Fibroblast of peridontal ligament (primary cell): ENCODE results near the gene TSSK2.
"Not testable (repeated sequence)": the region's sequence is repeated elsewhere in the genome, so short reads cannot be mapped to it uniquely, and the experiment has no call there.

Experiments
- DNase-seq: peaks from one replicate; pipeline ENCODE4 v3.0.0-alpha.2; 2010; ENCODE audit errors: extremely low read depth

The TSSK2 gene

DNA sequence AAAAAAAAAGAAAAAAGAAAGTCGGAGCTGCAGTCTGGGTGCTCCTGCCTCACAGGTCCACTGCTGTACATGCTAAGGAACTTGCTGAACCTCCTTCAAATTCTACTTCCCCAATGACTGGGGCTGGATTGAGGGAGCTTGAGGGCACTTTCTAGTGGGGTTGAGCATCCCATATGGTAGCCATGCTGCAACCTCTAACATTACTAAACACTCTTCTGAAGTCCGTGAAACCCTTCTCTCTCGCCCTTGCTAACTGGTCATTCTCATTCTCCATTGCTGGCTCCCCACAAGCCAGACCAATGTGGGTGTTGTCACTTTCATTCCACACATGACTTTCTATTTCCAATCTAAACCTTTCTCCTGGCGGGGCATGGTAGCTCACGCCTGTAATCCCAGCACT is 12.1 kb downstream of the TSSK2 start:
- DNase-seq = no peak

DNA sequence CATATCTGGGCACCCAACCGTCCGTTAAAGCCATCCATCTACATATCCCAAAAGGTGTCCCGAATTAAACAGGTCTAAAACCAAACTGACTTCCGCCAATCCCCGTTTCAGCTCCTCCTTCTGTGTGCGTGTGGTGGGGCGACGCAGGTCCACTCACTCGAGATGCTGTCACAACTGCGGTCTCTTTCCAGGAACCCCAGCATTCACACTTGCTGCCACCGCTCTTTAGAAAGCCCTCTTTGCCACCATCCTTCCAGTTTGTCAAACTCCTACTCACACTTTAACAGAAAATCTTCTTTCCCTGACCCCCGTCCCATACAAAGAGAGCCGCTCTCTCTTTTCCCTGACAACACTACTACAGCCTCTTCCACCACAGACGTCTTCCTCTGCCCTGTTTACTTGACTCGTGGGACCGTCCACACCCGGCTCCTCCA is 12.9 kb downstream of the TSSK2 start:
- peak; percentile 8 for DNase-seq

DNA sequence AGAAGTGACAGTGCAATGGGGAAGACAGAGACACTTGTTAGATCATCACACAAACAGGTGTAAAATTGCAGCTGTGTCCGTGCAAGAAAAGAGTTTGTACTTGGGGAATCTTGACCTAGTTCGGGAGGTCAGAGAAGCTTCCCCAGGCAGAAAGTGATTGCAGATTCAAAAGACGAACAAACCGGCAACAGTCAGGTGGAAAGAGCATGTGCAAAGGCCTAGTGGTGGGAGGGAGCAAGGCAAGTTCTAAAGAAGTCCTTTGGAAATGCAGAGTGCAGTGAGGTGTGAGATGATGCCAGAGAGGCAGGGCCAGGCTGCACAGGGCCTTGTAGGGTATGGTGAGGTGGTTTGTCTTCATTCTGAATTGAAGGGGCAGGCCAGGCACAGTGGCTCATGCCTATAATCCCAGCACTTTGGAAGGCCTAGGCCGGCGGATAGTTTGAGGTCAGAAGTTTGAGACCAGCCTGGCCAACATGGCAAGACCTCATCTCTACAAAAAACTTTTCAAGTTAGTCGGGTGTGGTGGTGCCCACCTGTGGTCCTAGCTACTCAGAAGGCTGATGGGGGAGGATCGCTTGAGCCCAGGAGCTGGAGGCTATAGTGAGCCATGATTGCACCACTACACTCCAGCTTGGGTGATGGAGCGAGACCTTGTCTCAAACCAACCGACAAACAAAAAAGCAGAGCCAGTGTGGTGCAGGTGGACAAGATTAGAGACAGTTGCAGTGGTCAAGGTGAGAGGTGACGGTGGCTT is 15.3 kb downstream of the TSSK2 start:
- DNase-seq = no peak

DNA sequence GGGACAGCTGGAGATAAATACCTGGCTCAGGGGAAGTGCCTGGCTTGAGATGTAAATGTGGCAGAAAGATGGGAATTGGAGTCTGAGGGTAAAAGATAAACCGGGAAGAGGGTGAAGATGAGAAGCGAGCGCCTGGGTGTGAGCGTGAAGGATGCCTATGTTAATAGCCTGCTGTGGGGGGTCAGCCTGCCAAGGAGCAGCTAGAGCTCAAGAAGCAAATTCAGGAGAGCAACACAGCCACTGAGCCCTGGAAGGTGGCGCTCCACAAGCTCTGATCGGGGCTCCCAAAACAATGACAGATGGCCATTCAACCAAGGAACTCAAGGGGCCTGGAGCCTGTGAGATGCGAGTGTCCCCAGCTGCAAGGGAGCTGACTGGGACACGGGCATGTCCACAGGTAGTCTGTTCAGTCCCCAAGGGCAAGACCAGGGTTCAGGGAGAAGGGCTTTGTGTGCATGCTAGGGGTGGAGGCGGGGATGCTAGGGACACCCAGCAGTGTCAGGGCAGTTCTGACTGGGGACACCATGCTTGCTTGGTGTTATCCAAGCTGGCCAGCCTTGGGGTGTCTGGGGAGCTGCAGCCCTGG is 16.2 kb downstream of the TSSK2 start:
- no peak for DNase-seq

DNA sequence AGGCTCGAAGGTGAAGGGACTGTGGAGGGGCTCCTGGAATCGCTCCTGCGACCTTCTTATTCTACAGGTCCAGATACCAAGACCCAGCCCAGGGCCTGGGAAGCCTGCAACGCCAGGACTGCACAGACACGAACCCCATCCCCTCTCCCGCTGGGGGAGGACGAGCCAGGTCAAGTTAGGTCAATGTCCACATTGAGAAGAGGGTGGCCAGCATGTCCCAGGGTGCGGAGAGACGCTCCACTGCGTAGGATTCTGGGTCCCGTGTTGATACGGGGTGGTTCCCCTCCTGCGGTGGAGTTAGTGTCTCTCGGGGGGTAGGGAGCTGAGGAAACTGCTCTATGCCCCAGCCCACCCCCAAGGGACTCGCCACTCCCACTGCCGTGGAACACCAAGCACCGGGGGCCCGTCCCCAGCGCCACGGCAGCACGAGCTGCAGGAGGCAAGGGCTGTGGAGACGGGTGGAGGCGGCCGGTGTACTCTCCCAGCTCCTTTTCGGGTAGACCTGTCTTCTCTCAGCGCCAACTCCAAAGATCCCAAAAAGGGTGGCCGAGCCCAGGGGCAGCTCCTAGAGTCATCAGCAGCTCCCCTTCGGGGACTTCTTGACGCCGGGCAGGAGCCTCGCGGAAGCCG is 17.4 kb downstream of the TSSK2 start:
- DNase-seq = no peak

DNA sequence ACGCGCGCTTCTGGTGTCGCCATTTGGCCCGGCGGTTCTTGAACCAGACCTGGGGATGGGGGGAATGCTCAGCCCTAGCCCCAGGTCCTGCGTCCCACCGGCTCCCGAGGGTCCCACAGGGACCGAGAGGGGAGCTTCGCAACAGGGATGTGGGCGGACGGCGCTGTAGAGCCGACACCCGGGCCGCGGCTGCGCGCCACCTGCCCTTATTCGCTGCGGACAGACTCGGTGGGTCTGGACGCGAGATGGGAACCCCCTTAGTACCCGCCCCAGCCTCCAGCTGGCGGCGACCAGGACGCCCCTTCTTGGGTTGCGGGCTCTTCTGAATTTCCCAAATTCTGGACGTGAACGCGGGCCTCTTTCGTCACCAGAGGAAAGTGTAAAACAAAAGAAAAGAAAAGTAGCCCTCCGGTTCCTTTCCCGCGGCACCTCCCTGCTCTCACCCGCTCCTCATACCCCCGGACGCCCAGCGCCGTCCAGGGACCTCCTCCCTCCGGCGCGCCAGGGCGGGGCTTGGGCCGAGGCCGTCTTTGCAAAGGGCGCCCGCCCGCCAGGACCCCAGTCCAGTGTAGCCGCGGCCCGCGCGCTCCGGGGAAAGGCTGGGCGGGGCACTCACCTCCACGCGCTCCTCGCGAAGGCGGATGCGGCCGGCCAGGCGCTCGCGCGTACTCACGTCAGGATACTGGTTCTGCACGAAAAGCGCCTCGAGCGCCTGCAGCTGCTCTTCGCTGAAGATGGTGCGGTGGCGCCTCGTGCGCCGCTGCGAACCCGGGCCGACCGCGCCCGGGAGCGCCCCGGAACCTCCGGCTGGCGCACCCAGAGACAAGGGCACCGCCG is 18.2 kb downstream of the TSSK2 start:
- no peak for DNase-seq

DNA sequence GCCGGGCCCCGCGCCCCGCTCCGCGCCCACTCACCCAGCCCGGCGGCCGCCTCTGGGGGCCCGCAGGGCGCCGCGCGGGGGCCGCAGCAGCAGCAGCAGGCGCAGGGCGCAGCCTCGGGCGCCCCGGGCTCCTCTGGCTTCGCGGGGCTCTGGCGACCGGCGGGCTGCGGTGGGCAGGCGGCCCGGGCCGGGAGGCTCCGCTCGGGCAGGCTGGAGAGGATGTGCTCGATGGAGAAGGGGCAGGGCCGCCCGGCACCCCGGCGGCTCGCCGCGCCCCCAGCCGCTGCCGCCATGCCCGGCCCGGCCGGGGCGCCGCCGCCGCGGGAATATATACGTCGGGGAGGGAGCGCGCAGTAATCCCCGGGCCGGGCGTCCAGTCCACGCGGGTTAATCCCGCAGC is 18.9 kb downstream of the TSSK2 start, which contains the start of gene GSC2:
GSC2 (minus strand) TSS at position 302 of the 400 bp plus-strand sequence; CDS start at position 293, 9 bp downstream.
- DNase-seq = no peak

DNA sequence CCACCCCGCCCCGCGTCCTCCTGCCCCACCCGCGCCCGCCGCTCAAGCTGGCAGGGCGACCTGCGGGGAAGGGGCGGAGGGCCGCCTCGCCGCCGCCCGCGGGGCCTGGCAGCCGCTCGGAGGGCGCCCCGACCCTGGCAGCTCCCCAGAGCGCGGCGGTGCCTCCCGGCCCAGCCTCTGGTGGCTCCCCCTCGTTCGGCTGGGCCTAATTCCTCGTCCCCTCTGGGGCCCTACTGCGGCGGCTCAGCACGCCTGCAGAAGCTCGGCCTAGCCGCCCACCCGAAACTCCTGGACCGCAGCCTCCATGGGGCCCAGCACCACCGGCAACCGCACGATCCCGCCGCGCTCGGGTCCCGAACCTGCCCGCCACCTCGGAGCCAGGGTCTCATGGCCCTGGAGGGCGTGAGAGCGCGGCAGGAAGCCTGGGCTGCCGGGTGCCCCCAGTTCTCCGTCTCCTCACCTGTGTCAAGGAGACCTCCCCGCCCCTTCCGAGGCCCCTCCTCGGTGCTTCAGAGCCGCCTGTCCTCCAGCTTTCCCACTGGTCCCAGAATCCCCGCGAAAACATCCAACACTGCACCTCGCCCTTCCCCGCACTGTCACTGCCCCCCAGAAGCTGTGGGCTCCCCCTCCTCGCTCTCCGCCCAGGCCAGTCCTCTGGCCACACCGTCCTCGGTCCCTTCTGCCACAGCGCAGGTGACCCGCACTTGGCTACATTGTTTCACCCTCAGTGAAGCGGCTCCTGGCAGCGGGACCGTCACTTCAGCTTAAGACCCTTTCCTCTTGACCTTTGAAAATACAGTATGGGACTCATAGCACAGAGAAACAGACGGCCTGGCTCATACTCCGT is 19.6 kb downstream of the TSSK2 start:
- no peak for DNase-seq

DNA sequence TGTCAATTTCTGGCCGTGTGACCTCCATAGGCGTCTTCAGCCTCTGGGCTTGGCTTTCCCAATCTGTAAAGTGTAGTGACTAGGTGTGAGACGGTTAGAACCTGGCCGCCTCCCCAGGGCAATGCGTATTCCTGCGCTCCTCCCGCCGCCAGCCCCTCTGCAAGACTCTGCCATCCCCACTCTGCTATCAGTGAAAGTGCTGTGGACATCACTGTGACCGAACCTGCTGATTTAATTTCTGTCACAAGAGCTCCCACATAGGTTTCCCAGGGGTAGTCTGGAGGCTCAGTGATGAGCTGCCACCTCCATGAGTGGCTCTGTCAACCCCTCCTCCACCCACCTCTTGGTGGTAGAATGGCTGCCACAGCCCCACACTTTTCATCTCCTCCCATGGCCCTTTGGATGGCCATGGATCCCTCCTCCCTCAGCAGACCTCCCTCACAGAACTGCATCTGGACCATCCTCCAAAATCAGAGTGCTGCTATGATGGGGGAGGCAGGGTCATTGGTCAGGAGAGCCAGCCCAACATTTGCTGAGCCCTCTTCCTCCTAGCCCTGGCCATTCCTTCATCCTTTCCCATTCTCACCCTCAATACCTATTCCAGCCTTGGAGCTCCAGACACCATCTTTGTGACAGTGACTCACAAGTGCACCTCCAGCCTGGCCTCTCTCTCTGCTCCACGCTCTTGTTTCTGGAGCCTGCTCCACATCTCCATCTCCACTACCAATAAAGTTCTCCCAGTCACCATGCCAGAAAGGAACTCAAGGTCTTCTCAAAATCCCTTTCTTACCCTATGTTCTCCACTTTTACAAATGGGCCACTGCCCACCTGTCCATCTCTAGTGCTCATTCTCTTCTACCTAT is 20.5 kb downstream of the TSSK2 start:
- DNase-seq = no peak

DNA sequence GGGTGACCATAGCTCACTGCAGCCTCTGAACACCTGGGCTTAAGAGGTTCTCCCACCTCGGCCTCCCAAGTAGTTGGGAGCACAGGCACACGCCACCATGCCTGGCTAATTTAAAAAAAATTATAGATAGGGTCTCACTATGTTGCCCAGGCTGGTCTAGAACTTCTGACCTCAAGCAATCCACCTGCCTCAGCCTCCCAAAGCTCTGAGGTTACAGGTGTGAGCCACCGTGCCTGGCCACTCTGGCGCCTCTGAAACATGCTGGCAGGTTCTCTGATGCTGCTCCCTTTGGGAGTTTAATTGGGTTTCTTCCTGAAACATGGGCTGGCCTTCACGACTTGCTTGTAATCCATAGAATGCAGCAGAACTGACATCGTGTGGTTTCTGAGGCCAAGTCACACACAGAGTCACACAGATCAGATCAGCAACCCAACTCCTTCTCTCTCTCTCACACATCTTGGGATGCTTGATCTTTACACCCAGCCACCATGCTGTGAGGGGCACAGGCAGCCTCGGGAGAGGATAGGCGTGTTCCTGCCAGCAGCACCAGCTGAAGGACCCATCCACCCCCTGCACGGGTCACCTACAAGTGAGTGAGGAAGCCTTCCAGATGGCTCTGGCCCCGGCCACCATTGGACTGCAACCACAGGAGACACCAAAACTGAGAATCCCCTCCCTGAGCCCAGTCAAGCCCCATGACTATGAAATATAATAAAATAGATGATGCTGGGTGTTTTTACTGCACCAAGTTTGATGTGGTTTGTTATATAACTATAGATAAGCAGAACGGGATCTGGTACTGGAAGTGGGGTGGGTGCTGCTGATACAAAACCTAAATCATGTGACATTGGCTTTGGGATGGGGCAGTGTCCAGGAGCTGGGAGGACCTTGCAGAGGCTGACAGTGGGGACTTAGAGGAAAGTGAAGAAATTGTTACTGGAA is 22.1 kb downstream of the TSSK2 start:
- no peak for DNase-seq

DNA sequence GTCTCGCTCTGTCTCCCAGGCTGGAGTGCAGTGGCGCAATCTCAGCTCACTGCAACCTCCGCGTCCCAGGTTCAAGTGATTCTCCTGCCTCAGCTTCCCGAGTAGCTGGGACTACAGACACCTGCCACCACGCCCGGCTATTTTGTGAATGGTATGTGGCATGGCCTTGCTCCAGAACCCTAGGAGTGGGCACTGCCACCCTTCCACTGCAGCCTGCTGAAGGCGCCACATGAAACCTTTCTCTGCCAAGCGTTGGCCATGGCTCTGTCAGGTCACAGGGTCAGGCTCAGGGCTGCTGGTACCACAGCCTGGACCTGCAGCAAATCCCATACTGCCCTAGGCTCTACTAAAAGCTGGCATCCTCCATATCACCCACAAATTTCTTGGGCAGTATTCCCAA is 25.0 kb downstream of the TSSK2 start:
- not testable (repeated sequence) for DNase-seq

DNA sequence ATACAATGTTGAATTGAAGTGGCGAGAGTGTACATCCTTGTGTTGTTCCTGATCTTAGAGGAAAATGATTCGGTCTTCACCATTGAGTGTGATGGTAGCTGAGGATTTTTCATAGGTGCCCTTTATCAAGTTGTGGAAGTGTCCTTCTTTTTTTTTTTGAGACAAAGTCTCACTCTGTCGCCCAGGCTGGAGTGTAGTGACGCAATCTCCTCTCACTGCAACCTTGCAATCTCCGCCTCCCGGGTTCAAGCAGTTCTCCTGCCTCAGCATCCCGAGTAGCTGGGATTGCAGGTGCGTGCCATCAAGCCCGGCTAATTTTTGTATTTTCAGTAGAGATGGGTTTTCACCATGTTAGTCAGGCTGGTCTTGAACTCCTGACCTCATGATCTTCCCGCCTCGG is 27.5 kb downstream of the TSSK2 start:
- DNase-seq = not testable (repeated sequence)

DNA sequence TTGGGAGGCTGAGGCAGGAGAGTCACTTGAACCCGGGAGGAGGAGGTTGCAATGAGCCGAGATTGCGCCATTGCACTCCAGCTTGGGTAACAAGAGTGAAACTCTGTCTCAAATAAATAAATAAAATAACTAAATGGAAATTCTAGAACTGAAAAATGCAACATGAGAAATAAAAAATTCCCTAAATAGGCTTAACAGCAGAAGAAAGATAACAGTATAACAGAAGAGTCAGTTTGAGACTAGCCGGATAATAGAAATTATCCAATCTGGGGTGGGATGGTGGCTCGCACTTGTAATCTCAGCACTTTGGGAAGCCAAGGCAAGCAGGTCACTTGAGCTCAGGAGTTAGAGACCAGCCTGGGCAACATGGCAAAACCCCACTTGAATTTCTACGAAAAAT is 33.3 kb downstream of the TSSK2 start:
- no peak for DNase-seq

DNA sequence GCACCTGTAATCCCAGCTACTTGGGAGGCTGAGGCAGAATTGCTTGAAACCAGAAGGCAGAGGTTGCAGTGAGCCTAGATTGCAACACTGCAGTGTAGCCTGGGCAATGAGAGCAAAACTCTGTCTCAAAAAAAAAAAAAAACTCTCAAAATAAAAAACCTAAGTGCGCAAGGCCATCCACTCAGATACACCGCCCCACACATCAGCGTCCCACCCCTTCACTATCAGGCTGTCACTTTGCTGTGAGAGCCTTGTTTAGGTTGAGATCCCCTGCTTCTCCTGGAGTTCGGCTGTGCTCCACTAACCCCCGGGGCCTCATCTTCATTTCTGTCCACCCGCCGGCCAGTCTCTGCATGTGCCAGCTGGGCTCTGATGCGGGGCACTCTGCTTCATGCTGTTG is 35.3 kb downstream of the TSSK2 start:
- DNase-seq = no peak

DNA sequence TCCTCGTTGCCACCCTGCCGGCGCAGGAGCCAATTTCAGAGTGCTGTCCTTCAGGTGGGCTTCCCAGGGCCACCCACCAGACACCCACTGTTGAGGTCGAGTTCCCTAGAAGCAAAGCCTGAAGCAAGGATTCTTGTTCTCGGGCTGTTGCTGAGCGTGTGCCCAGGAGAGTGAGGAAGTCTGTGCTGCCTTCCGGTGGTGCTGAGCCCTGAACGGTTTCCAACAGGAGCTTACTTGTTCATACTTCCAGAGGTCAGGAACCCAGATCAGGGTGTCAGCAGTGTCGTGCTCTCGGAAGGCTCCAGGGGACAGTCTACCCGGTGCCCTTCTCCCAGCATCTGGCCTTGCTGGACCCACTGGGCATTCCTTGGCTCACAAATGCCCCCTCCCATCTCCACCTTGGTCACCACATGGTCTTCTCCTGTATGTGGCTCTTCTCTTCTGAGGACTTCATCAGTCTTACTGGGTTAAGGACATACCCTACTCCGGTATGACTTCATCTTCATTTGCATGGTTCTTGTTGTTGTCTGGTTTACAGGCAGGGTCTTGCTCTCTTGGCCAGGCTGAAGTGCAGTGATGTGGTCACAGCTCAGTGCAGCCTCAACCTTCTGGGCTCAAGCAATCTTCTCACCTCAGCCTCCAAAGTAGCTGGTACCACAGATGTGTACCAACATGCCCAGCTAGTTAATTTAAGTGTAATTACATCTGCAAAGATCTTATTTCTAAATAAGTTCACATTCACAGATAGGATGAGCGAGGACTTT is 36.2 kb downstream of the TSSK2 start:
- no peak for DNase-seq

DNA sequence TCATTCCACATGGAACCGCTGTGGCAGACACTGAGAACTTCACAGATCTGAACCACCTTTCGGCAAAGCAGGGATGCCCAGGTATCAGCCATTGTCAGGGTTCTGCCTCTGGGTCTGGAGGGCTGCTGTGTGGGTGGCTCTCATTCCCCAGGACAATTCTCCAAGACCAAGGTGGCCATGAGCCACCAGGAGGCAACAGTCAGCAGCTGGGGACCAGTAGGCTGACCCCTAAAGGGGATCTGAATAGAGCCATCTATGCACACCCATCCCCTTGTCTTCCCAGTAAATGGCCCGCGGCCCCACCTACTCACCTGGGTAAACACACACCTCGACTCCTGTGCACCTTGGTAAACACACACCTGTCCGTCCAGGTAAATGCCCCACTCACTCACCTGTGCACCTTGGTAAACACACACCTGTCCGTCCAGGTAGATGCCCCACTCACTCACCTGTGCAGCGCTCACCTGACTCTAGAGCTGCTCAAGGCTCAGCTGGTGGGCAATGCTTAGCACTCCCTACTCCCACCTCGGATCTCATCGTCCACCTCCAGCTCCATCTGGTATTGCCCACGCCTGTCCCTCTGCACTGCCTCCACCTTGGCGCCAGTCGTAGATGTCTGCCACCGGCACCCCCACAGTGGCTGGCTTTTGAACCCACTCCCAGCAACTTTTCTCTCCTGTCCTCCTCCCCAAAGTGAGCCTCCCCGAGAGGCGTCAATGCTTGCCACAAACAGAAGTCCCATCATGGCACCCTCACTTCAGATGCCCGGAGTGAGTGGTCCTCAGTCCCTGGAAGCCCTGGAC is 37.2 kb downstream of the TSSK2 start:
- DNase-seq = no peak
